TTC549 (cell line): ENCODE measurements around the gene MLLT11.
A peak's percentile ranks its signal among the peaks of the same experiment; 100 is the strongest.

ENCODE experiments used
- FAIRE-seq: peaks from 2 replicates; lab custom pipeline; 2012; peaks lifted over from hg19 to GRCh38; lab: Jason Lieb, UNC

The MLLT11 gene

GRCh38 chr1:151060007-151060656, at the start of gene MLLT11:
TSS of gene MLLT11 (plus strand) at chr1:151060397. CDS start at chr1:151067225, 6,828 bp downstream.
- peak; percentile 52 for FAIRE-seq

- FAIRE-seq: no peak
These were observed 48.9 kb upstream of the MLLT11 start for GRCh38 chr1:151011154-151011850.

- no peak for FAIRE-seq
These were observed 47.3 kb upstream of the MLLT11 start for GRCh38 chr1:151012684-151013471.

GRCh38 chr1:151013518-151013917, 46.7 kb upstream of the MLLT11 start:
- peak; percentile 20 for FAIRE-seq

GRCh38 chr1:151024540-151025146, 35.6 kb upstream of the MLLT11 start:
- FAIRE-seq: peak; percentile 88

- no peak for FAIRE-seq
These were observed 33.7 kb upstream of the MLLT11 start for GRCh38 chr1:151026460-151026859.

GRCh38 chr1:151032164-151032563, 28.0 kb upstream of the MLLT11 start:
- no peak for FAIRE-seq

- FAIRE-seq: no peak
These were observed 25.0 kb upstream of the MLLT11 start for GRCh38 chr1:151035167-151035566.

- FAIRE-seq: no peak
These were observed 23.8 kb upstream of the MLLT11 start, which contains the start of gene BNIPL for GRCh38 chr1:151036356-151036755. TSS of gene BNIPL (plus strand) at chr1:151036586. CDS start at chr1:151036726, 140 bp downstream.

- no peak for FAIRE-seq
These were observed 23.2 kb upstream of the MLLT11 start for GRCh38 chr1:151037032-151037431.

GRCh38 chr1:151039521-151039920, 20.7 kb upstream of the MLLT11 start:
- no peak for FAIRE-seq

GRCh38 chr1:151043163-151043562, 17.0 kb upstream of the MLLT11 start:
- no peak for FAIRE-seq

- no peak for FAIRE-seq
These were observed 12.6 kb upstream of the MLLT11 start, which contains the start of gene C1orf56 for GRCh38 chr1:151047591-151047924. TSS of gene C1orf56 (plus strand) at chr1:151047751. CDS start at chr1:151047848, 97 bp downstream.

- no peak for FAIRE-seq
These were observed 12.1 kb upstream of the MLLT11 start for GRCh38 chr1:151047925-151048644.

- no peak for FAIRE-seq
These were observed 11.6 kb upstream of the MLLT11 start for GRCh38 chr1:151048645-151049032.

GRCh38 chr1:151049458-151049857, 10.7 kb upstream of the MLLT11 start:
- FAIRE-seq: no peak

- FAIRE-seq: no peak
These were observed 10.0 kb upstream of the MLLT11 start for GRCh38 chr1:151050051-151050688.

GRCh38 chr1:151051356-151052009, 8.7 kb upstream of the MLLT11 start:
- no peak for FAIRE-seq

- FAIRE-seq: no peak
These were observed 5.1 kb upstream of the MLLT11 start for GRCh38 chr1:151054971-151055547.

- no peak for FAIRE-seq
These were observed 4.6 kb upstream of the MLLT11 start for GRCh38 chr1:151055581-151055980.
